Activated CD4-positive, alpha-beta T cell treated with anti-CD3 and anti-CD28 coated beads, Interleukin-2, amount 10 ng/mL, durations not matched to agents 24 days and 14 days (primary cell): ENCODE results near the gene SNCB. TPM values are rescaled to one million over a fixed set of nuclear protein-coding genes. Genes with fewer than 3 reads are reported as not detected.

Experiments used
- DNase-seq: peaks from one replicate; pipeline ENCODE4 v3.0.0; 2022
- H3K27ac Mint-ChIP-seq: one replicate; pipeline ENCODE4 v1.8.0; 2022; ENCODE audit warnings: mild to moderate bottlenecking, mixed read lengths
- H3K27me3 Mint-ChIP-seq: one replicate; pipeline ENCODE4 v1.8.0; 2022; ENCODE audit warnings: mixed read lengths
- H3K36me3 Mint-ChIP-seq: one replicate; pipeline ENCODE4 v1.8.0; 2022; ENCODE audit warnings: low read depth, mild to moderate bottlenecking, mixed read lengths
- H3K4me1 Mint-ChIP-seq: one replicate; pipeline ENCODE4 v1.8.0; 2021; ENCODE audit warnings: mixed read lengths
- H3K4me3 Mint-ChIP-seq: one replicate; pipeline ENCODE4 v1.8.0; 2022; ENCODE audit warnings: mild to moderate bottlenecking, moderate library complexity, mixed read lengths
- H3K9me3 Mint-ChIP-seq: one replicate; pipeline ENCODE4 v1.8.0; 2021; ENCODE audit warnings: mixed read lengths
- intact Hi-C: fragments of 100-400 bp; cut with micrococcal nuclease; formaldehyde crosslinking; loops from one replicate; pipeline ENCODE4 v1.15.1; 2023
- total RNA-seq: library from RNA; stranded (reverse); gene quantifications from 2 replicates; pipeline ENCODE4 v1.2.3, GENCODE V29; 2022

The SNCB gene
- total RNA-seq, 1 donor from 2014 or later: not detected

- peaks cover 10% of the 10 kb centered on the region for H3K4me1 Mint-ChIP-seq
- intact Hi-C loops: loop anchor here (5.0 kb wide), 1 partner anchor 199 kb away; the partner anchor contains the start of gene CLTB
- H3K36me3 Mint-ChIP-seq: no peaks in the 10 kb centered on the region
- no peak overlapping the region for H3K4me3 Mint-ChIP-seq
- H3K27me3 Mint-ChIP-seq: peaks cover 78% of the 10 kb centered on the region
- no peak overlapping the region for H3K27ac Mint-ChIP-seq
- DNase-seq: no peak
- no peaks in the 10 kb centered on the region for H3K9me3 Mint-ChIP-seq
Measured at GRCh38 chr5:176616511-176616910, 13.8 kb downstream of the SNCB start.

- H3K4me3 Mint-ChIP-seq: no peak overlapping the region
- H3K27ac Mint-ChIP-seq: no peak overlapping the region
- peaks cover 9% of the 10 kb centered on the region for H3K4me1 Mint-ChIP-seq
- no peak for DNase-seq
- no peaks in the 10 kb centered on the region for H3K36me3 Mint-ChIP-seq
- intact Hi-C loops: loop anchor here (5.0 kb wide), 2 partner anchors 78 to 198 kb away; partner anchors contain the start of genes CLTB and RNF44
- H3K27me3 Mint-ChIP-seq: peaks cover 69% of the 10 kb centered on the region
- H3K9me3 Mint-ChIP-seq: no peaks in the 10 kb centered on the region
Measured at GRCh38 chr5:176614805-176615478, 15.4 kb downstream of the SNCB start.

GRCh38 chr5:176612855-176613254, 17.5 kb downstream of the SNCB start:
- Mint-ChIP-seq H3K9me3 (no peaks in the 10 kb centered on the region), H3K27me3 (peaks cover 61% of the 10 kb centered on the region), H3K36me3 (no peaks in the 10 kb centered on the region), H3K4me3 (no peak overlapping the region), H3K27ac (no peak overlapping the region), H3K4me1 (peaks cover 14% of the 10 kb centered on the region)
- intact Hi-C loops: loop anchor here (5.0 kb wide), 1 partner anchor 76 kb away; the partner anchor contains the start of gene RNF44
- no peak for DNase-seq

DNA sequence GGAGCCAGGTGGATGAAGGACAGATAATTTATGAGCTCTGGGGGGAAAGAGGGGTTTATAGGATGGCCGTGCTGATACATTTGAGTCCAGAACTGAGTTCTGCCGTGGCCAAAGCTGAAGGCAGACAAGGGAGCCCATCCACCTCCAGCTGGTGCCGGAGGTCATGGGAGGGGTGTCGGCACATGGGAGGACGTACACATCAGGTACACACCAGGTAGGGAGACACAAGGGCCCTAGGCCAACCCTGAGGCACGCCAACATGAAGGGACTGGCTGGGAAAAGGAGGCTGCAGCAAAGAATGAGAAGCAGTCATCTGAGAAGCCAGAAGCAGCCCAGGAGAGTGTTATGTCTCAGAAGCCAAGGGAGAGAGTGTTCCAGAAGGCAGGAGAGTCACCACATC, 18.3 kb downstream of the SNCB start:
- no peaks in the 10 kb centered on the region for H3K9me3 Mint-ChIP-seq
- no peak for DNase-seq
- no peak overlapping the region for H3K27ac Mint-ChIP-seq
- H3K4me3 Mint-ChIP-seq: no peak overlapping the region
- peaks cover 14% of the 10 kb centered on the region for H3K4me1 Mint-ChIP-seq
- peaks cover 55% of the 10 kb centered on the region for H3K27me3 Mint-ChIP-seq
- intact Hi-C loops: loop anchor here (5.0 kb wide), 1 partner anchor 75 kb away; the partner anchor contains the start of gene RNF44
- H3K36me3 Mint-ChIP-seq: no peaks in the 10 kb centered on the region

- no peak overlapping the region for H3K4me3 Mint-ChIP-seq
- peak overlapping the region; percentile 10 for H3K27ac Mint-ChIP-seq
- H3K4me1 Mint-ChIP-seq: peaks cover 14% of the 10 kb centered on the region
- H3K9me3 Mint-ChIP-seq: no peaks in the 10 kb centered on the region
- peaks cover 49% of the 10 kb centered on the region for H3K27me3 Mint-ChIP-seq
- DNase-seq: peak; percentile 91
- intact Hi-C loops: loop anchor here (5.0 kb wide), 1 partner anchor 74 kb away; the partner anchor contains the start of gene RNF44
- H3K36me3 Mint-ChIP-seq: no peaks in the 10 kb centered on the region
Measured at GRCh38 chr5:176611435-176611834, 18.9 kb downstream of the SNCB start.

DNA sequence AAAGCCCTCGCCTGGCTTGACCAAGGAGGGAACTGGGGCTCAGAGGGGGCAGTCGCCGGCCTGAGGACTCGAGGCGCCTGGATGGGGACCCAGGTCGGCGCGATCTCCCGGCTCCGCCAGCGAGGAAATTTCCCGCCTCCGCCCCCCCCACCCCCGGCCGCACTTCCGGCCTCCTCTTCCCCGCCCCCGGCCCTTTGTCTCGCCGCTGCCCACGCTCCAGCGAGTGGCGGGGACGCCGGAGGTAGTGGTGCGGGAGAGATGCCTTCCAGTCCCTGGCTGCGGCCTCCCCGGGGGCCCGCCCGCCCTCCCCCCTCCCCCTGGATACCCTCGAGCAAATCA, 19.9 kb downstream of the SNCB start:
- H3K4me1 Mint-ChIP-seq: peaks cover 14% of the 10 kb centered on the region
- peaks cover 40% of the 10 kb centered on the region for H3K27me3 Mint-ChIP-seq
- H3K36me3 Mint-ChIP-seq: no peaks in the 10 kb centered on the region
- no peak for DNase-seq
- peak overlapping the region; percentile 80 for H3K4me3 Mint-ChIP-seq
- H3K27ac Mint-ChIP-seq: peak overlapping the region; percentile 48
- intact Hi-C loops: loop anchor here (5.0 kb wide), 1 partner anchor 73 kb away; the partner anchor contains the start of gene RNF44
- H3K9me3 Mint-ChIP-seq: no peaks in the 10 kb centered on the region

GRCh38 chr5:176609724-176610434, 20.5 kb downstream of the SNCB start, which contains the start of gene GPRIN1:
Gene GPRIN1 (minus strand): TSS chr5:176610156. CDS start chr5:176599834, 10,322 bp downstream.
- peak; percentile 93 for DNase-seq
- Mint-ChIP-seq H3K4me3 (peak within 1 kb of the TSS; percentile 88), H3K9me3 (no peaks in the 10 kb centered on the region), H3K27me3 (peaks cover 38% of the 10 kb centered on the region), H3K4me1 (peaks cover 14% of the 10 kb centered on the region), H3K27ac (peak within 1 kb of the TSS; percentile 84), H3K36me3 (no peaks in the 10 kb centered on the region)
- intact Hi-C loops: loop anchor here (5.0 kb wide), 1 partner anchor 73 kb away; the partner anchor contains the start of gene RNF44

DNA sequence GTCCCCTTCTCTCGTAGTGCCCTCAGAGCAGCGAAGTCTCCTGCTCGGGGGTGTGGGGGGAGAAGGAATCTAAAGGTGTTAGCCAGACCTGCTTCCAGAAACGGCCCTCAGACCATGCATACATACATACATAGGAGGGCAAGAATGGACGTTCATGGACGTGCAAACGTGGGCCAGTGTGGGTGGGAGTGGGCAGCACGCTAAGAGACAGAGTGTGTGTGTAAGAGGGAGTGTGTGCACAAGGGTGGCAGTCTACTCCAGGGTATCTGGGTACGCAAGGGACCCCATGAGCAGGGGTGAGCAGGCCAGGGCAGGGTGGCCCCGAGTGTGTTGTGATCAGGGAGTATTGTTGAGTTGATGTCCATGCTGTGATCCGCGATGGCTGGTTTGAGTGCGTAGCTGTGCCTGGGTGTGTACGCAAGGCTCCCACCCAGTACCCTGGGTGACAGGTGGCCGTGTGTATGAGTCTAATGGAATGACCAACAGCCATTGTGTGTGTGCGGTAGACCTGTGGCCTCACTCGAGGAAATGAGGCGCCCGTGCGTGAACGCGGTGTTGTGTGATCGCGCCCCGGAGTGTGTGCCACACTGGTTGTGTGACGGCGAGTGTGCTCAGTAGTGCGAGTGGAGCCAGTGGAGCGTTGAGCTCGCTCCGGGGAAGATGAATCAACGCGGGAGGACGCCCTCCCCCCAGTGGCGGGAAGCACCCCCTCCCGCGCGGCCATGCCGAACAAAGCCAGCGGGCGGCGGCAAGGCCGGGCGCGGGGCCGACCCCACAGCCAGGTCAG, 21.2 kb downstream of the SNCB start:
- Mint-ChIP-seq H3K4me1 (peaks cover 14% of the 10 kb centered on the region), H3K4me3 (peak overlapping the region; percentile 88), H3K27me3 (peaks cover 33% of the 10 kb centered on the region), H3K9me3 (no peaks in the 10 kb centered on the region), H3K27ac (peak overlapping the region; percentile 84), H3K36me3 (no peaks in the 10 kb centered on the region)
- peak; percentile 73 for DNase-seq
- intact Hi-C loops: no loop called here

- DNase-seq: no peak
- no peak overlapping the region for H3K27ac Mint-ChIP-seq
- no peaks in the 10 kb centered on the region for H3K9me3 Mint-ChIP-seq
- peaks cover 14% of the 10 kb centered on the region for H3K4me1 Mint-ChIP-seq
- no peaks in the 10 kb centered on the region for H3K36me3 Mint-ChIP-seq
- intact Hi-C loops: no loop called here
- H3K27me3 Mint-ChIP-seq: peaks cover 30% of the 10 kb centered on the region
- H3K4me3 Mint-ChIP-seq: peak overlapping the region; percentile 88
Measured at GRCh38 chr5:176608142-176608705, 22.1 kb downstream of the SNCB start.

- no peak for DNase-seq
- Mint-ChIP-seq H3K27me3 (peaks cover 25% of the 10 kb centered on the region), H3K4me3 (no peak overlapping the region), H3K4me1 (peaks cover 14% of the 10 kb centered on the region), H3K9me3 (no peaks in the 10 kb centered on the region), H3K36me3 (no peaks in the 10 kb centered on the region), H3K27ac (no peak overlapping the region)
- intact Hi-C loops: no loop called here
Measured at GRCh38 chr5:176606875-176607274, 23.5 kb downstream of the SNCB start.

GRCh38 chr5:176606032-176606431, 24.3 kb downstream of the SNCB start:
- no peak for DNase-seq
- H3K27me3 Mint-ChIP-seq: peaks cover 23% of the 10 kb centered on the region
- no peaks in the 10 kb centered on the region for H3K9me3 Mint-ChIP-seq
- no peaks in the 10 kb centered on the region for H3K36me3 Mint-ChIP-seq
- H3K4me3 Mint-ChIP-seq: no peak overlapping the region
- intact Hi-C loops: no loop called here
- H3K4me1 Mint-ChIP-seq: peaks cover 11% of the 10 kb centered on the region
- H3K27ac Mint-ChIP-seq: no peak overlapping the region

GRCh38 chr5:176603091-176603490, 27.2 kb downstream of the SNCB start:
- no peak for DNase-seq
- H3K36me3 Mint-ChIP-seq: no peaks in the 10 kb centered on the region
- H3K9me3 Mint-ChIP-seq: no peaks in the 10 kb centered on the region
- no peak overlapping the region for H3K27ac Mint-ChIP-seq
- H3K4me3 Mint-ChIP-seq: no peak overlapping the region
- H3K27me3 Mint-ChIP-seq: peaks cover 12% of the 10 kb centered on the region
- intact Hi-C loops: no loop called here
- peaks cover 4% of the 10 kb centered on the region for H3K4me1 Mint-ChIP-seq

GRCh38 chr5:176601901-176602482, 28.3 kb downstream of the SNCB start:
- no peak for DNase-seq

More at GRCh38 chr5:176601901-176602482, 28.3 kb downstream of the SNCB start:
- Mint-ChIP-seq H3K4me1 (peaks cover 4% of the 10 kb centered on the region), H3K27ac (no peak overlapping the region), H3K4me3 (no peak overlapping the region), H3K9me3 (no peaks in the 10 kb centered on the region), H3K27me3 (peaks cover 10% of the 10 kb centered on the region), H3K36me3 (no peaks in the 10 kb centered on the region)
- intact Hi-C loops: no loop called here
